Trophoblast cell (in vitro differentiated cells and primary cell): ENCODE results near the gene CRYGC.

ENCODE experiments used
- DNase-seq, 2 donors: peaks; one replicate each; pipeline ENCODE4 v3.0.0-alpha.2; 2016
- H2AFZ ChIP-seq: 2 replicates; pipeline ENCODE4 v1.6.1; 2013; ENCODE audit warnings: low read length, moderate library complexity, mild to moderate bottlenecking; ENCODE audit not compliant: insufficient read depth, poor library complexity
- H2AK5ac ChIP-seq: 2 replicates; pipeline ENCODE4 v1.6.1; 2013; ENCODE audit warnings: mild to moderate bottlenecking, low read length
- H2BK120ac ChIP-seq: 2 replicates; pipeline ENCODE4 v1.6.1; 2013; ENCODE audit warnings: low read length, mild to moderate bottlenecking, moderate library complexity; ENCODE audit not compliant: insufficient read depth, poor library complexity
- H2BK12ac ChIP-seq: 2 replicates; pipeline ENCODE4 v1.6.1; 2013; ENCODE audit warnings: mild to moderate bottlenecking, low read length, moderate library complexity
- H2BK5ac ChIP-seq: 2 replicates; pipeline ENCODE4 v1.6.1; 2013; ENCODE audit warnings: low read length, low read depth, moderate library complexity, mild to moderate bottlenecking; ENCODE audit not compliant: poor library complexity
- H3K14ac ChIP-seq: 2 replicates; pipeline ENCODE4 v1.6.1; 2013; ENCODE audit warnings: mild to moderate bottlenecking, low read length
- H3K18ac ChIP-seq: 2 replicates; pipeline ENCODE4 v1.6.1; 2013; ENCODE audit warnings: mild to moderate bottlenecking, low read length
- H3K23ac ChIP-seq: 2 replicates; pipeline ENCODE4 v1.6.1; 2013; ENCODE audit warnings: low read length
- H3K27ac ChIP-seq: 2 replicates; pipeline ENCODE4 v1.5.1; 2013; ENCODE audit warnings: low read depth, mild to moderate bottlenecking, inconsistent platforms, low read length, moderate library complexity
- H3K27me3 ChIP-seq: 2 replicates; pipeline ENCODE4 v1.6.1; 2013; ENCODE audit warnings: inconsistent platforms, mild to moderate bottlenecking, low read length, moderate library complexity; ENCODE audit not compliant: insufficient read depth
- H3K36me3 ChIP-seq, 2 experiments: 1 replicate in 1 of 2; 2 replicates in 1 of 2; pipeline ENCODE4 v1.6.1; 2013; ENCODE audit warnings: low read length in 2 of 2, mild to moderate bottlenecking in 2 of 2, moderate library complexity in 1 of 2; ENCODE audit not compliant: insufficient read depth in 2 of 2, control insufficient read depth in 1 of 2
- H3K4ac ChIP-seq: 2 replicates; pipeline ENCODE4 v1.6.1; 2013; ENCODE audit warnings: low read depth, mild to moderate bottlenecking, low read length, moderate library complexity
- H3K4me1 ChIP-seq, 2 experiments: 1 replicate in 1 of 2; 2 replicates in 1 of 2; pipeline ENCODE4 v1.6.1; 2013; ENCODE audit warnings: low read length in 2 of 2, mild to moderate bottlenecking in 2 of 2, moderate library complexity in 1 of 2; ENCODE audit not compliant: insufficient read depth in 2 of 2, control insufficient read depth in 1 of 2
- H3K4me2 ChIP-seq: 2 replicates; pipeline ENCODE4 v1.6.1; 2013; ENCODE audit warnings: inconsistent platforms, mild to moderate bottlenecking, low read length, moderate library complexity
- H3K4me3 ChIP-seq: 2 replicates; pipeline ENCODE4 v1.5.1; 2013; ENCODE audit warnings: mild to moderate bottlenecking, low read depth, low read length, inconsistent platforms
- H3K79me1 ChIP-seq: one replicate; pipeline ENCODE4 v1.6.1; 2013; ENCODE audit warnings: low read length
- H3K79me2 ChIP-seq: 2 replicates; pipeline ENCODE4 v1.6.1; 2013; ENCODE audit warnings: low read length, mild to moderate bottlenecking; ENCODE audit not compliant: control insufficient read depth, insufficient read depth, poor library complexity
- H3K9ac ChIP-seq: 2 replicates; pipeline ENCODE4 v1.6.1; 2013; ENCODE audit warnings: mild to moderate bottlenecking, low read length
- H3K9me3 ChIP-seq: 2 replicates; pipeline ENCODE4 v1.6.1; 2013; ENCODE audit warnings: low read depth, mild to moderate bottlenecking, control low read depth, inconsistent platforms, low read length; ENCODE audit not compliant: insufficient read depth
- H4K12ac ChIP-seq: 2 replicates; pipeline ENCODE4 v1.6.1; 2013; ENCODE audit warnings: low read depth, mild to moderate bottlenecking, low read length, moderate library complexity
- H4K8ac ChIP-seq: 2 replicates; pipeline ENCODE4 v1.6.1; 2013; ENCODE audit warnings: low read depth, mild to moderate bottlenecking, low read length, moderate library complexity
- H4K91ac ChIP-seq: one replicate; pipeline ENCODE4 v1.6.1; 2013; ENCODE audit warnings: low read depth, mild to moderate bottlenecking, low read length, moderate library complexity
- WGBS: extraction: QIAGEN DNeasy Blood & Tissue Kit; methylation state at CpG from one replicate; pipeline ENCODE4 v1.1.7; 2013; ENCODE audit warnings: missing lambda C conversion rate; ENCODE audit not compliant: insufficient read length, insufficient coverage; ENCODE audit errors: extremely low coverage; 5-methylcytosine and 5-hydroxymethylcytosine counted together

The CRYGC gene

DNA sequence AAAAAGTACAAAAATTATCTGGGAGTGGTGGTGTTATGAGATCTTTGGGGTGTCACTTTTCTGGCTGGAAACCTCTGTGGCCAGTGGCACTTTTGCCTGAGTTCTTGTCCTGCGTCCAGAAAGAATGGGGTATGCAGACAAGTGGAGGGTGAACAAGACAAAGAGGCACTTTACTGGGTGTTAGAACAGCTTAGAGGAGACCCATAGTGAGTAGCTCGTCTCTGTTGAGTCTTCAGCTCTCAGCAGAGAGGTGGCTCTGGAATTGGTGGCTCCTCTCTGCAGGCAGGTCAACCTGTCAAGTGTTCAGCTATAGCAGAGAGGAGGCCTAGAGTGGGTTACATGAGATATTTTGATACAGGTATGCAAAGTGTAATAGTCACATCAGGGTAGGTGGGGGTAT lies 31.4 kb downstream of the CRYGC start:
- Histone ChIP-seq H3K79me2 (no peaks in the 10 kb centered on the region), H2BK120ac (no peak overlapping the region), H4K8ac (no peak overlapping the region), H3K27me3 (no peaks in the 10 kb centered on the region), H4K12ac (no peak overlapping the region), H3K4me3 (no peak overlapping the region), H3K18ac (no peak overlapping the region), H2BK5ac (no peak overlapping the region), H2BK12ac (no peak overlapping the region), H3K79me1 (no peaks in the 10 kb centered on the region), H4K91ac (no peak overlapping the region), H3K4me2 (no peak overlapping the region), H3K27ac (no peak overlapping the region), H3K4ac (no peak overlapping the region), H3K36me3 (no peaks in the 10 kb centered on the region), H2AFZ (no peak overlapping the region), H3K9me3 (no peaks in the 10 kb centered on the region), H3K9ac (no peak overlapping the region), H2AK5ac (no peak overlapping the region), H3K14ac (no peak overlapping the region), H3K23ac (no peak overlapping the region), H3K4me1 (no peaks in the 10 kb centered on the region)
- DNase-seq, result no peak
- WGBS, result no CpG with 5 or more reads among the region's 2 CpGs

- no peaks in the 10 kb centered on the region for H3K4me1 ChIP-seq
- H4K8ac ChIP-seq, result no peak overlapping the region
- no peak overlapping the region for H4K12ac ChIP-seq
- H3K4me2 ChIP-seq, result no peak overlapping the region
- no peak overlapping the region for H3K4ac ChIP-seq
- H3K4me3 ChIP-seq, result no peak overlapping the region
- no peak overlapping the region for H3K18ac ChIP-seq
- no CpG with 5 or more reads among the region's 5 CpGs for WGBS
- no peak overlapping the region for H2BK5ac ChIP-seq
- no peak overlapping the region for H3K9ac ChIP-seq
- H2BK12ac ChIP-seq, result no peak overlapping the region
- no peaks in the 10 kb centered on the region for H3K36me3 ChIP-seq
- H3K9me3 ChIP-seq, result no peaks in the 10 kb centered on the region
- H3K79me1 ChIP-seq, result no peaks in the 10 kb centered on the region
- DNase-seq, result no peak
- H2BK120ac ChIP-seq, result no peak overlapping the region
- no peak overlapping the region for H2AFZ ChIP-seq
- H2AK5ac ChIP-seq, result no peak overlapping the region
- H4K91ac ChIP-seq, result no peak overlapping the region
- no peaks in the 10 kb centered on the region for H3K27me3 ChIP-seq
- no peak overlapping the region for H3K27ac ChIP-seq
- no peak overlapping the region for H3K23ac ChIP-seq
- no peaks in the 10 kb centered on the region for H3K79me2 ChIP-seq
- H3K14ac ChIP-seq, result no peak overlapping the region
Observed at GRCh38 chr2:208097801-208098200, 31.8 kb downstream of the CRYGC start.

DNA sequence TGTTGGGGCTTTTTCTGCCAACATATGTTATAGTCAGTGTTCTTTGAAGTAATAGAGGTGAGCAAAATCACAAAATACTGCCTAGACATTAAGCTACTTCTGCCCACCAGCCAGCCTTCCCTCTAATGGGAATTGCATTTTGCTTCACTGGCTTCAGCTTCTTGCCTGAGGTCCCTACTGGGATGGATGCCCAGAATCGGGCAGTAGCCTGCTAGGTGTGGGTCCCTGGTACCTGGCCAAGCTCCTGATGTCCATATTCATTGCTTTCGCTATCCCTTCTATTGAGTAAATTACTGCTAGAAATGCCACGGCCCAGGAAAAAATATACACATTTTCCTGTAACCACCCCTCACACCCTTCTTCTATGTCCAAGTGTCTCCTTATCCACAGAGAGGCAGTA lies 32.3 kb downstream of the CRYGC start:
- Histone ChIP-seq H3K79me1 (no peaks in the 10 kb centered on the region), H2BK12ac (no peak overlapping the region), H3K4me2 (no peak overlapping the region), H3K4me1 (no peaks in the 10 kb centered on the region), H3K4ac (no peak overlapping the region), H3K9me3 (no peaks in the 10 kb centered on the region), H3K14ac (no peak overlapping the region), H3K27me3 (no peaks in the 10 kb centered on the region), H3K23ac (no peak overlapping the region), H3K27ac (no peak overlapping the region), H3K4me3 (no peak overlapping the region), H2BK5ac (no peak overlapping the region), H3K36me3 (no peaks in the 10 kb centered on the region), H4K12ac (no peak overlapping the region), H2AFZ (no peak overlapping the region), H3K9ac (no peak overlapping the region), H3K79me2 (no peaks in the 10 kb centered on the region), H3K18ac (no peak overlapping the region), H2BK120ac (no peak overlapping the region), H2AK5ac (no peak overlapping the region), H4K8ac (no peak overlapping the region), H4K91ac (no peak overlapping the region)
- WGBS, result no CpG with 5 or more reads among the region's 3 CpGs
- DNase-seq, result no peak

DNA sequence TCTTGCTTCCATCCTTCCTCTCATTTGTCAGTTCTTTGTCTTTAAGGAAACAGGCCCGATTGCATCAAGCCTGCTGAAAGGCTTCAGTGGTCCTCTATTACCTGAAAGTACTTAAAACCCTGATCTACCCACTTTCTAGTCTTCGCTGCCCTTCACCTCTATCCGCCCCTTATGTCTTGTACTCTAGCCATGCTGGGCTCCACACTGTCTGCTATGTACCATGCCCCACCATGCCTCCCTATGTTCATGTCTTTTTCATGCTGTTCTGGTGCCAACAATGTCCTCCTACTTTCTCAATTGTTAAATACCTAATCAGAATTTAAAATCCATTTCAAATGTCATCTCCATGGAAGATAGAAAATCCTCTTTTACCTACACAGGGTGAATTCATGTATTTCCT lies 33.5 kb downstream of the CRYGC start:
- Histone ChIP-seq H2AK5ac (no peak overlapping the region), H2BK12ac (no peak overlapping the region), H3K14ac (no peak overlapping the region), H4K91ac (no peak overlapping the region), H3K4me2 (no peak overlapping the region), H2BK120ac (no peak overlapping the region), H3K79me1 (no peaks in the 10 kb centered on the region), H3K23ac (no peak overlapping the region), H3K9ac (no peak overlapping the region), H3K79me2 (no peaks in the 10 kb centered on the region), H2BK5ac (no peak overlapping the region), H3K27ac (no peak overlapping the region), H4K12ac (no peak overlapping the region), H3K27me3 (no peaks in the 10 kb centered on the region), H4K8ac (no peak overlapping the region), H3K36me3 (no peaks in the 10 kb centered on the region), H2AFZ (no peak overlapping the region), H3K4ac (no peak overlapping the region), H3K18ac (no peak overlapping the region), H3K4me3 (no peak overlapping the region), H3K4me1 (no peaks in the 10 kb centered on the region), H3K9me3 (no peaks in the 10 kb centered on the region)
- no CpG with 5 or more reads among the region's 3 CpGs for WGBS
- DNase-seq, result no peak

- H3K79me1 ChIP-seq, result no peaks in the 10 kb centered on the region
Observed at GRCh38 chr2:208093128-208093527, 36.5 kb downstream of the CRYGC start.

More at GRCh38 chr2:208093128-208093527, 36.5 kb downstream of the CRYGC start:
- H2BK5ac ChIP-seq, result no peak overlapping the region
- no peak for DNase-seq
- no peak overlapping the region for H4K8ac ChIP-seq
- H3K23ac ChIP-seq, result no peak overlapping the region
- H2BK12ac ChIP-seq, result no peak overlapping the region
- H2AK5ac ChIP-seq, result no peak overlapping the region
- H4K91ac ChIP-seq, result no peak overlapping the region
- no peak overlapping the region for H3K14ac ChIP-seq
- no peaks in the 10 kb centered on the region for H3K27me3 ChIP-seq
- no peak overlapping the region for H3K4ac ChIP-seq
- H3K4me1 ChIP-seq, result no peaks in the 10 kb centered on the region
- H3K9me3 ChIP-seq, result no peaks in the 10 kb centered on the region
- no peaks in the 10 kb centered on the region for H3K36me3 ChIP-seq
- no peak overlapping the region for H3K27ac ChIP-seq
- H2AFZ ChIP-seq, result no peak overlapping the region
- H3K79me2 ChIP-seq, result no peaks in the 10 kb centered on the region
- no peak overlapping the region for H3K4me2 ChIP-seq
- no peak overlapping the region for H3K18ac ChIP-seq
- no peak overlapping the region for H4K12ac ChIP-seq
- H3K4me3 ChIP-seq, result no peak overlapping the region
- H3K9ac ChIP-seq, result no peak overlapping the region
- no peak overlapping the region for H2BK120ac ChIP-seq
